Kidney capillary endothelial cell (primary cell): ENCODE data around the gene ZNF787.
"Not testable (repeated sequence)": the region's sequence is repeated elsewhere in the genome, so short reads cannot be mapped to it uniquely, and the experiment has no call there.

Source experiments
- DNase-seq: peaks from one replicate; pipeline ENCODE4 v3.0.0-alpha.2; 2018; ENCODE audit warnings: low spot score

ZNF787 gene

GRCh38 chr19:56119582-56119978, 1.5 kb downstream of the ZNF787 start:
- no peak for DNase-seq

GRCh38 chr19:56118666-56119581, 2.2 kb downstream of the ZNF787 start:
- no peak for DNase-seq

DNA sequence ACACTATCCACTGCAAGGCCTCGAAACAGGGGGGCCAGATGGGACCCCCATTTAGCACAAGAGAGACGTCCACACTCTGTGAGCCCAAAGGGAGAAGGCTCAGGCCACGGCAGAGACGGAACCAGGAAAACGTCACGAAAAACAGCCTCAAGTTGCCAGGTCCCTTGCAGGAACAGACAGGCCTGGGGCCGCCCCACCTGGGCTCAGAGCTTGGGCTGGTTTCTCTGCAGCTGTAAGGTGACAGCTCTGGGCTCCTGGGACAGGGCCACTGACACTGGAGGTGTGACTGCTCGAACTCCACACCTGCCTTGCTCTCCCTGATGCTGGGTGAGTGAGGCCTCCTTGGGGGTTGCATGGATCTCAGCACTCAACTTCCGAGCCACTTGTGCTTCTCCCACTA, 3.2 kb downstream of the ZNF787 start:
- DNase-seq: no peak

DNA sequence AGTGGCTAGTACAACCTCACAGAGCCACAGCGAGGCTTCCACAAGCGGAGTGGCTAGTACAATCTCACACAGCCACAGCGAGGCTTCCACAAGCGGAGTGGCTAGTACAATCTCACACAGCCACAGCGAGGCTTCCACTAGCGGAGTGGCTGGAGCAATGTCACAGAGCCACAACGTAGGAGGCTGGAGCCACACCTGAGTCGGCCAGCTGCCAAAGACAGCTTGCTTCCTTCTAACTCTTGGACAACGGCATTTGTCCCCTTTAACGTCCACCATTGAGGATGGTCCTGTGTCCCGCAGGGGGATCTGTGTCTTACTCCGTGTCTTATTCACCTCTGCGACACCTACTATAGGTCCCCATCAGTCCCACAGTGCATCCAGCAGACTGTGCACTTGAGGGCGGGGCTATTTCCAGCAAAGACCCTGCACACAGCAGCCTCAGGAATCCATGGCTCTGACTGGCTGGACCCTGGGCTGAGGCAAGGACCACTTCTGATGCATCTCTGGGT, 3.7 kb downstream of the ZNF787 start:
- DNase-seq: no peak

GRCh38 chr19:56116606-56117005, 4.5 kb downstream of the ZNF787 start:
- no peak for DNase-seq

- DNase-seq: no peak
These were observed 5.6 kb downstream of the ZNF787 start for GRCh38 chr19:56115490-56115889.

GRCh38 chr19:56114778-56115110, 6.4 kb downstream of the ZNF787 start:
- no peak for DNase-seq

DNA sequence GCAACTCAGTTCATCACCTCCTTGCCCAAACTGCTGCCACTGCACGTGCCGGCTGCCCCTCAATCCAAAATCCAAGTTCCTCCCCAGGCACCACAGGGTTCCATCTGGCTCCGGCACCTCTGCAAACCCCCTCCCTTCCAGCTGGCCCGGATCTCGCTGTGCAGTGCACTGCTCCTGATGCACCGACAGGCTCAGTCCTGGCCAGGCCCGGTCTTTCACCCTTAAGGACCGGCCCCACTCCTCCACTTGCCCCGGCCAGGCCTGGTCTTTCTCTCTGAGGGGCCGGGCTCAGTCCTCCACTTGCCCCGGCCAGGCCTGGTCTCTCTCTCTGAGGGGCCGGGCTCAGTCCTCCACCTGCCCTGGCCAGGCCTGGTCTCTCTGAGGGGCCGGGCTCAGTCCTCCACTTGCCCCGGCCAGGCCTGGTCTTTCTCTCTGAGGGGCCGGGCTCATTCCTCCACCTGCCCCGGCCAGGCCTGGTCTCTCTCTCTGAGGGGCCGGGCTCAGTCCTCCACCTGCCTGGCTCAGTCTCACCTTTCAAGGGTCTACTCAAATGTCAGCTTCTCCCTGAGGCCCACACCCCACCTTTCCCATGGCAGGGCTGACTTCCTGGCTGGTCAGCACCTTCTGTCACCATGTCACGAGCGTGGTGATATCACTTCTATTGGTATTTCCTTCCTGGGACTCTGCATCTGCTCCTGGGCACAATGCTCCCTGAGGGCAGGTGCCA, 6.9 kb downstream of the ZNF787 start:
- DNase-seq: no peak

DNA sequence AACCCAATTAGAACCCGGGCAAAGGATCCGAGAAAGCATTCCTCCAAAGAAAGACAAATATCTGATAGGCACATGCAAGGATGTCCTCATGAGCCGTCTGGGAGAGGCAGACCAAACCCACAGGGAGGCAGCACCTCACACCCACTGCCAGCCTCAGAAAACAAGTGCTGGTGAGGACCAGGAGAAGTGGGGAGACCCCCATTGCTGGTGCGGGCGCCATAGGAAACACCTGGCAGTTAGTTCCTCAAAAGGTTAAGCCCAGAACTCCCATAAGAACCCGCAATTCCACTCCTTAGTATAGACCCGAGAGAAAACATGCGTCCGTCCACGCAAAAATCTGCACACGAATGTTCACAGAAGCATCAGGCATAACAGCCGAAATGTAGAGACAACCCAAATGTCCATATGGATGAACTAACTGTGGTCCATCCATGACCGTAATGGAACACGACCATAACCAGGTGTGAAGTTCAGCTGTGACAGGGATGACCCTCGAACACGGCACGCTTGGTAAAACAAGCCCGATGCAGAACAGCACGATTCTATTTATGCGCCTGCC, 7.9 kb downstream of the ZNF787 start:
- no peak for DNase-seq

- DNase-seq: no peak
These were observed 8.8 kb downstream of the ZNF787 start for GRCh38 chr19:56112313-56112709.

GRCh38 chr19:56111601-56112312, 9.3 kb downstream of the ZNF787 start:
- no peak for DNase-seq

DNA sequence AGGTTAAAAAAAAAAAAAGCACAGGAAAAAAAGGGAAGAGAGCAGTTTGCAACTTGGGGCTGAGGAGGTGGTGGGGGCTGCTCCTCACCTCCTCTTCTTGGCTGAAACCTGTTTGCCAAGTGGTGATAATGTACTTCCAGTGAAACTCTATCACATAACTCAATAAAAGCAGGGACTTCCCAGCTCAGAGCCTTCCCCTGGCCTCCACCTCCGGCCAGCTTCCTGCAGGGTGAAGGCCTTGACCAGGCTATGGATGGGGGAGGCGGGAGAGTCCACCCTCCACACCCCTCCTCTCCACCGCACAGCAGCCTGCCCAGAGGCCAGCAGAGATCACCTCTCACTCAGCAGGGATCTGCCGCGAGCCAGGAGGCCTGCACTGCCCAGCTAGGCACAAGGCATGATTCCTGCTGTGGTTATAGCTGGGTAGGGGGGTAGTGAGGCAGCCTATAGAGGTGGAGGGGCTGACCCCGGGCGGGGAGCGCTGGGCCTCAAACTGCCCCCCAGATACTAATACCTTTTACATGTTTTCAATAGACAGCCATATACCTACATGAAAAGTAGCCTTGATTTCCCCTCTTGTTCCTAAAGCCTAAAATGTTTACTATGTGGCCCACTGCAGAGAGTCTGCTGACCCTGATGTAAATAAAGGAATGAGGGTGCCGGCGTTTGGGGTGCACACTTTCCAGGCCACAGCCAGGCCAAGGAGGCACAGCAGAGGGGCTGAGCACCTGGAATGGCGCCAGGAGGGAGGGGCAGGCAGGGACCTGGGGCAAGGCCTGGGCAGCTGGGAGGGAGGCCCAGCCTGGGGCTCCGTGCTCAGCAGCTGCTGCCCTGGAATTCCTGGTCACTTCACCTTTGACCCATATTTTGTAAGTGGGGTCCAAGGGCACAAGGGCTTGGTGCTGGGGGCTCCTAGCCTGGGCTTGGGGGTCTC, 10.3 kb downstream of the ZNF787 start:
- DNase-seq: no peak

DNA sequence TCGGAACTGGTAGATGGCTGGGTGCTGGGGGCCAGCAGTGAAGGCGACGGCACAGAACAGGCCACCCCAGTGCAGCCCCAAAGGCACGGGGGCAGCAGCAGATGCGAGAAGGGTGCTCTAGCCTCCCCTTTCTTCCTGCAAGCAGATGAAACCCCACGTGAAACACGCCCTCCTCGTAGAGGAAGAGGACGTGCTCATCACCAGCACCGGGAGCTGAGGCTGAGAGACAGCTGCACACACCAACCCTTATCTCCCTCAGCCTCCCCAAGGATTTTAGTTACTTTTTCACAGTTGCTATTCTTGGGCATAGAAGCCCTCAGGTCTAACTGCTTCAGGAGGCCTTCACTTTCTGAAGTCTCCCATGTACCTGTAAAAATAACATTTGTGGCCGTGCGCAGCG, 11.9 kb downstream of the ZNF787 start:
- no peak for DNase-seq

- no peak for DNase-seq
These were observed 12.5 kb downstream of the ZNF787 start for GRCh38 chr19:56108447-56109195.

DNA sequence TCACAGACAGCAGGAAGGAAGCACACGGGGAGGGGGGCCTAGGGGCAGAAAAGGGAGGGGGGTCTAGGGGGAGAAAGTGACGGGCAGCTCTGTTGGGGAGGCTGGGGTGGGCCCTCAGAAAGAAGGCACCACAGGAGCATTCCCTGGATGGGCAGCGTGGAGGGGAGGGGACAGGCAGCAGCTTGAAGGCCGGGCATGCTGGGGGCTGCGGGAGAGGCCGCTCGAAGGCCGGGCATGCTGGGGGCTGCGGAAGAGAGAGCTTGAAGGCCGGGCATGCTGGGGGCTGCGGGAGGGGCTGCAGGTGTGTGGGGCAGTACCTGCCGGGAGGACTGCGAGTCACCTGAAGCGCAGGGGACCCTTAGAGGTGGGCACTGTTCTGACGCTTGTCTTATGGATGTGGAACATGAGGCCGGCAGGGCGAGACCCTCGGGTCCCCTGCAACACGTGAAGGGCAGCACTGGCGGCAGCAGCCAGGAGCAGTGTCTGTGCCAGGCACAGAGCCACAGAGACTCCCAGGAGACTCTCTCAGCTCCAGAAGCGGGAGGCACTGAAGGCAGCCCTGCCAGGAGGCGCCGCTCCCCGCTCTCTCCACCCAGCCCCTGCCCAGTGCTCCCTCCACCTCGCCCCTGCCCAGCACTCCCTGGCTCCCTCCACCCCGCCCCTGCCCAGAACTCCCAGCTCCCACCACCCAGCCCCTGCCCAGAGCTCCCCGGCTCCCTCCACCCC, 13.3 kb downstream of the ZNF787 start:
- DNase-seq: no peak

GRCh38 chr19:56106993-56107392, 14.1 kb downstream of the ZNF787 start:
- DNase-seq: no peak

DNA sequence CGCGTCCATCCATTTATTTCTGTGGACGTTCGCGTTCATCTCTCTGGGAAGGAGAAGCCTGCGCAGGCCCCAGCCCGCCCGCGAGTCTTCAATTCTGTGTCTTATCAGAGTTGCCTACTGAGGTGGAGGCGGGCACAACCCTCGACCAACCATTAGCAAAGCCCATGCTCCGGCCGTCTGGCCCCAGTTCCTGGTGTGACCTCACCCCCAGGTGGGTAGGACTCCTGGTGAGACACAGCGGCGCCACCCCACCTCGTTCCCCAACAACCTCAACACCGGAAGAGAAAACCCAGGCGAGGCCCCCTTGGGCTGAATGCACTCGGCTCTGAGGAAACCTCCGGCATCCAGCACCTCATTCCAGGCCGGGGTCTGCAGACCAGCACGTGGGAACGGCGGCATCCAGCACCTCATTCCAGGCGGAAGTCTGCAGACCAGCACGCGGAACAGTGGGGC, 14.7 kb downstream of the ZNF787 start:
- no peak for DNase-seq

DNA sequence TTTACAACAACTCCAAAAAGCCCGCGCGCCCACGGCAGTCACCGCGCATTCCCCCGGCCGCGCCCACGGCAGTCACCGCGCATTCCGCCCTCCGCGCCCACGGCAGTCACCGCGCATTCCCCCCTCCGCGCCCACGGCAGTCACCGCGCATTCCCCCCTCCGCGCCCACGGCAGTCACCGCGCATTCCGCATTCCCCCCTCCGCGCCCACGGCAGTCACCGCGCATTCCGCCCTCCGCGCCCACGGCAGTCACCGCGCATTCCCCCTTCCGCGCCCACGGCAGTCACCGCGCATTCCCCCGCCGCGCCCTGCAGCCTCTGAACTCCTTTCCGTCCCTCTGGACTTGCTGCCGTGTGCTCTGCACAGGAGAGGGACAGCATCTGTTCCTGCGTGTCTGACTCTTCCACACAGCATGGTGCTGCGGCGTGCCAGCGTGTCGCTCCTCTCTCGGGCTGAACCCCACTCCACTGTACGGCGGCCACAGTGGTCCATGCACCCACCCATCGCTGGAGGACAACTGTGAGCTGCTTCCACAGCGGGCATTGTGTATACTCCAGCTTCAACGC, 15.2 kb downstream of the ZNF787 start:
- not testable (repeated sequence) for DNase-seq

GRCh38 chr19:56105090-56105701, 15.9 kb downstream of the ZNF787 start:
- DNase-seq: no peak
